ENCODE measurements around the gene FBXO3. TPM values are rescaled to one million over a fixed set of nuclear protein-coding genes. Genes with fewer than 3 reads are reported as not detected.

Gene FBXO3
- total and polyA plus RNA-seq, 4 donors, result 60.6 to 73.9 (median 68.4) TPM

DNA sequence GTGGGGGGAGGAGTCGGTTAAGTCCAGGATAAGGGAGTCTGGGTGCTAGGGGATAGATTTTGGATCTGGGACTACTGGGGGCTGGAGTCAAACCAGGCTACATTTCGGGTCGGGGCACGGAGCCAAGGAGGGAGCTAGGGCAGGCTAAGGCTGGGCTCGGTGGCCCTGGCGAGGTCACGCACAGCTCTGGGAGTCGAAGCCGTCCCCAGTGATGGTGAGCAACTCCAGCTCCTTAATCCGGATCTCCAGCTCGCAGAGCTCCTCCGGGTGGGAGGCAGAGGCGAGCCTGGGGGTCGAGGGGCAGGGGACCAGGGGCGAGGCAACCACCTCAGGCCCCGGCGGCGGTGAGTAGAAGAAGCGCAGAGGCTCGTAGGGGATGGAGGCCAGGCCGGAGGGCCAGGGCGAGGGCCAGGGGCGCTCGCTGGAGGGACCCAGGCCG, 74.2 kb downstream of the FBXO3 start:
- Histone ChIP-seq H3K27ac (ENCODE audit: low read depth, low read length) (peak overlapping the region; percentile 65), H3K27me3 (ENCODE audit: control insufficient read depth, insufficient read depth, low read length) (peaks cover 6% of the 10 kb centered on the region), H3K4me3 (ENCODE audit: low read depth, low read length) (peak overlapping the region; percentile 62), H3K36me3 (ENCODE audit: control insufficient read depth, insufficient read depth, low read length) (no peaks in the 10 kb centered on the region), H3K9me3 (ENCODE audit: control insufficient read depth, insufficient read depth, low read length) (no peaks in the 10 kb centered on the region), H3K4me1 (ENCODE audit: control insufficient read depth, insufficient read depth, low read length) (peaks cover 35% of the 10 kb centered on the region)
- DNase-seq (ENCODE audit: low read depth in 4 of 6, low spot score in 6 of 6), result no peak
- WGBS (ENCODE audit: insufficient coverage), result 23% methylated on average over 25 of the region's 25 CpGs

DNA sequence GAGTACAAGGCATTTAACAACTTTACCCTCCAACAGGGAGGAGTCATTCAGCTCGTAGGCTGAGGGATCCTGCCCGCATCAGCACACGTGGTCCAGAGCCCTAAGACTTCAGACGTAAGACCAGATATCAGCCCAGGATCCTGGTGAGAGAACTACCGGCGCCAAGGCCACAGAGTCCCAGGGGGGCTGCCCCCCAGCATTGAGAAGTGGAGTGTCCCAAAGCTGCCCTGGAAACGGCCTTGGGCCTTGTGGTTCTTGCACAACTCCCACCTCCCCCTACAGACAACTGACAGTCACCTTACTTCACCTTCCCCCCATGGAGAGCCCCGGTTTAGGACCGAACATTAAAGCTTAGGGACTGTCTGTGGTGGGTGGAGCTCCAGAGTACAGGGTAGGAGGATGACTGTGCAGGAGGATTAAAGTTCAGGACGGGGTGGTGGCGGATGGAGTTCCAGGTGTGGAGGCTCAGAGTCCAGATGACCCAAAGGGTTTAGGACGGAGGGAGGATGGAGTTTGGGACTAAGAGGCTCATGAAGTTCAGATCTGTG, 74.7 kb downstream of the FBXO3 start:
- Histone ChIP-seq H3K4me1 (ENCODE audit: control insufficient read depth, insufficient read depth, low read length) (peaks cover 38% of the 10 kb centered on the region), H3K27ac (ENCODE audit: low read depth, low read length) (no peak overlapping the region)

DNA sequence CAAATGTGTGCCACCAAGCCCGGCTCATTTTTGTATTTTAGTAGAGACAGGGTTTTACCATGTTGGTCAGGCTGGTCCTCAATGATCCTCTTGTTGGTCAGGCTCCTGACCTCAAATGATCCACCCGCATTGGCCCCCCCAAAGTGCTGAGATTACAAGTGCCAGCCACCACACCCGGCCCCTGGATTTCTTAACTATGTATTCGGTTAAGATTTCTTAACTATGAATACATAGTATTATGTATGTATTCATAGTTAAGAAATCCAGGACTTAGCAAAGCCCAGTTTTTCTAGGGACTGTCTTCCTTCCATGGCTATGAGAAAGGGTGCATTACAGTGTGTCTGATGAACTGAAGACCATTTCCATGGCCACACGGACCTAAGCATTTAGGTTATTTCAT, 75.4 kb downstream of the FBXO3 start:
- Histone ChIP-seq H3K4me1 (ENCODE audit: control insufficient read depth, insufficient read depth, low read length) (peaks cover 33% of the 10 kb centered on the region), H3K9me3 (ENCODE audit: control insufficient read depth, insufficient read depth, low read length) (no peaks in the 10 kb centered on the region), H3K27ac (ENCODE audit: low read depth, low read length) (no peak overlapping the region), H3K4me3 (ENCODE audit: low read depth, low read length) (no peak overlapping the region), H3K27me3 (ENCODE audit: control insufficient read depth, insufficient read depth, low read length) (peaks cover 6% of the 10 kb centered on the region), H3K36me3 (ENCODE audit: control insufficient read depth, insufficient read depth, low read length) (no peaks in the 10 kb centered on the region)
- no CpG with 5 or more reads among the region's 5 CpGs for WGBS (ENCODE audit: insufficient coverage)
- no peak for DNase-seq (ENCODE audit: low read depth in 4 of 6, low spot score in 6 of 6)

More for the DNA sequence above, 74.7 kb downstream of the FBXO3 start:
- Histone ChIP-seq H3K4me3 (ENCODE audit: low read depth, low read length) (peak overlapping the region; percentile 62), H3K36me3 (ENCODE audit: control insufficient read depth, insufficient read depth, low read length) (no peaks in the 10 kb centered on the region), H3K9me3 (ENCODE audit: control insufficient read depth, insufficient read depth, low read length) (no peaks in the 10 kb centered on the region), H3K27me3 (ENCODE audit: control insufficient read depth, insufficient read depth, low read length) (peaks cover 6% of the 10 kb centered on the region)
- 75% methylated on average over 8 of the region's 12 CpGs for WGBS (ENCODE audit: insufficient coverage)
- no peak for DNase-seq (ENCODE audit: low read depth in 4 of 6, low spot score in 6 of 6)

DNA sequence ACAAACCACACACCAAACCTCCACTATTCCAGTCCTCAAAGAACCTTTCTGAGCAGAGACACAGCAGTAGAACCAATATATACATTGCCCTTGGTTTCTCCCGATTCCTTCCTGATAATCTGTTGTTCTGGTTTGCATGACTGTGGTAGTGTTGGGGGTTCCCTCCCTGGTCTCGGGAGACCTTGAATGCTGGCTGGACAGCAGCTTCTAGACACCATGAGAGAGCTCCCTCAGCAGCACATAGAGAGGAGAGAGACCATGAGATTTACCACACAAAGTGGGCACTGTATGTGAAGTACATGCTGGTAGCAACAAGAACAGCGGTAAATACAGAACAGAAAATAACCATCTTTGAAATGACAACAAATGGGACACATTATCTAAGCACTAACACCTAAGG, 76.3 kb downstream of the FBXO3 start:
- no CpG with 5 or more reads among the region's 3 CpGs for WGBS (ENCODE audit: insufficient coverage)
- Histone ChIP-seq H3K36me3 (ENCODE audit: control insufficient read depth, insufficient read depth, low read length) (no peaks in the 10 kb centered on the region), H3K9me3 (ENCODE audit: control insufficient read depth, insufficient read depth, low read length) (no peaks in the 10 kb centered on the region), H3K27me3 (ENCODE audit: control insufficient read depth, insufficient read depth, low read length) (peaks cover 6% of the 10 kb centered on the region), H3K4me1 (ENCODE audit: control insufficient read depth, insufficient read depth, low read length) (peaks cover 29% of the 10 kb centered on the region), H3K27ac (ENCODE audit: low read depth, low read length) (no peak overlapping the region), H3K4me3 (ENCODE audit: low read depth, low read length) (no peak overlapping the region)
- no peak for DNase-seq (ENCODE audit: low read depth in 4 of 6, low spot score in 6 of 6)

DNA sequence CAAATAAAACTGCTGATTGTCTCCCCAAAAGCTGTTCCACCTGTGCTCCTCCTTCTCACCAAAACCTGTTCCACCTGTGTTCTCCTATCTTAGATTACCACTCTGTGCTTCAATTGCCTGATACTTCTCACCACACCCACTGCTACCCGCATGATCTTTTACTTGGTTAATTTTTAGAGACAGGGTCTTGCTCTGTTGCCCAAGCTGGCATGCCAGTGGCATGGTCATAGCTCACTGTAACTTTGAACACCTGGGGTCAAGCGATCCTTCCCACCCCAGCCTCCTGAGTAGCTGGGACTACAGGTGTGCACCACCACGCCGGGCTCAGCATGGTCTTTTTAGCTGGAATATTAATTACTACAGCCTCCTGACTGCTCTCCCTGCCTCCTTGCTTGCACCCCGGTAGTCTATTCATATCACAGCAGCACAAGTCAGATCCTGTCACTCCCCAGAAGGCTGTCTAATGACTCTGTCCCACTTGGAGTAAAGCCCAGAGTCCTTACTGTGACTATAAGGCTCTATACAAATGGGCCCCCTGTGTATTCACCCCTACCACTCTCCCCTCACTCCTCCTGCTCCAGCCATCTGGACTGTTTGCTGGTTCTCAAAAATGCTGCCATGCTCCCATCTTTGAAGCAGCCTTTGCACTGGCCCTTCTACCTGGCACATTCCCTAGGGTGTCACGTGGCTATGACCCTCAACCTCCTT, 77.2 kb downstream of the FBXO3 start:
- Histone ChIP-seq H3K4me1 (ENCODE audit: control insufficient read depth, insufficient read depth, low read length) (peaks cover 33% of the 10 kb centered on the region), H3K27me3 (ENCODE audit: control insufficient read depth, insufficient read depth, low read length) (peaks cover 6% of the 10 kb centered on the region), H3K4me3 (ENCODE audit: low read depth, low read length) (no peak overlapping the region), H3K9me3 (ENCODE audit: control insufficient read depth, insufficient read depth, low read length) (no peaks in the 10 kb centered on the region), H3K36me3 (ENCODE audit: control insufficient read depth, insufficient read depth, low read length) (no peaks in the 10 kb centered on the region), H3K27ac (ENCODE audit: low read depth, low read length) (no peak overlapping the region)
- WGBS (ENCODE audit: insufficient coverage), result 60% methylated on average over 6 of the region's 6 CpGs
- DNase-seq (ENCODE audit: low read depth in 4 of 6, low spot score in 6 of 6), result peak in 2 of 6 donors; percentile 52 to 74

DNA sequence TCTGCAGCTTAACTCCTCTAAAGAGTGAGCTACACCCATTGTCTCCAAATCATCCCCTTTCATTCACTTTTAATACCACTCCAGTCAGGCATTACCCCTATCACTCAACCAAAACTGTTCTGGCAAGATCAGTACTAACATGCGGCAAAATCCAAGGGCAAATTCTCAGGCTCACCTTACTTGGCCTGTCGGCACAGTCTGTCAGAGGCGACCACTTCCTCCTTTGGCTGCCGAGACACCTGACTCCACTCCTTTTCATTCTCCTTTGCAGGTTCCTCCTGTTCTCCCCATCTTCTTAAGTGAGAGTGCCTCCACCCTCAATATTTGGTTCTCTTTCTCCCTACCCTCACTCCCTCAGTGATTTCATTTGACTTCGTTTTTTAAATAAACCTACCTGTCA, 77.9 kb downstream of the FBXO3 start:
- WGBS (ENCODE audit: insufficient coverage), result 95% methylated on average over 5 of the region's 5 CpGs
- Histone ChIP-seq H3K9me3 (ENCODE audit: control insufficient read depth, insufficient read depth, low read length) (no peaks in the 10 kb centered on the region), H3K27ac (ENCODE audit: low read depth, low read length) (no peak overlapping the region), H3K4me1 (ENCODE audit: control insufficient read depth, insufficient read depth, low read length) (peaks cover 37% of the 10 kb centered on the region), H3K27me3 (ENCODE audit: control insufficient read depth, insufficient read depth, low read length) (peaks cover 6% of the 10 kb centered on the region), H3K36me3 (ENCODE audit: control insufficient read depth, insufficient read depth, low read length) (no peaks in the 10 kb centered on the region), H3K4me3 (ENCODE audit: low read depth, low read length) (no peak overlapping the region)
- no peak for DNase-seq (ENCODE audit: low read depth in 4 of 6, low spot score in 6 of 6)

DNA sequence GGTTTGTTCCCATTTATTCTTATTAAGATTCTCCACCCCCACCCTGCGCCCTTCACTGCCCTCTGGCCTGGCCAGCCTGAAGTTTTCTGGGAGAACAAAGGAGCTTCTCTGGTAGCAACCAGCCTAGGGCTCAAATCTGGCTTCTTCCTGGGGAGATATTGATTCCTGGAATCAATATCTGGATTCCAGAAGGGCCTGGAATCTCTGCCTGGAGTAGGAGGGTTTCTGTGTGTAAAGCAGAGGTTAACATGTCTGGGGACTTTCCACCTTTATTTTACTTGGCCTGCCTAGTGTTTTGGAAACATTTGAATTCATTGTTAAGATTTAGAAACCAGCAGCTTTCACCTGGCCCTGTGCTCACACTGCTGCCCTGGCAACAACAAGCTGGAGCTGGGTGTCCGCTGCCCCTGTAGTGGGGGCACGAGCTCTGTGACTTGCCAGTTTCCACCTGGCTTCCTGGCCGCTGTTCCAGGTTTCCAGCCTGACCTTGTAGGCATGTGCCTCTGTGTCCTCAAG, 79.2 kb downstream of the FBXO3 start:
- WGBS (ENCODE audit: insufficient coverage), result 68% methylated on average over 4 of the region's 4 CpGs
- H3K9me3 ChIP-seq (ENCODE audit: control insufficient read depth, insufficient read depth, low read length), result no peaks in the 10 kb centered on the region
- H3K36me3 ChIP-seq (ENCODE audit: control insufficient read depth, insufficient read depth, low read length), result no peaks in the 10 kb centered on the region
- peaks cover 40% of the 10 kb centered on the region for H3K4me1 ChIP-seq (ENCODE audit: control insufficient read depth, insufficient read depth, low read length)
- no peak overlapping the region for H3K4me3 ChIP-seq (ENCODE audit: low read depth, low read length)
- peaks cover 6% of the 10 kb centered on the region for H3K27me3 ChIP-seq (ENCODE audit: control insufficient read depth, insufficient read depth, low read length)
- H3K27ac ChIP-seq (ENCODE audit: low read depth, low read length), result no peak overlapping the region
- DNase-seq (ENCODE audit: low read depth in 4 of 6, low spot score in 6 of 6), result no peak

DNA sequence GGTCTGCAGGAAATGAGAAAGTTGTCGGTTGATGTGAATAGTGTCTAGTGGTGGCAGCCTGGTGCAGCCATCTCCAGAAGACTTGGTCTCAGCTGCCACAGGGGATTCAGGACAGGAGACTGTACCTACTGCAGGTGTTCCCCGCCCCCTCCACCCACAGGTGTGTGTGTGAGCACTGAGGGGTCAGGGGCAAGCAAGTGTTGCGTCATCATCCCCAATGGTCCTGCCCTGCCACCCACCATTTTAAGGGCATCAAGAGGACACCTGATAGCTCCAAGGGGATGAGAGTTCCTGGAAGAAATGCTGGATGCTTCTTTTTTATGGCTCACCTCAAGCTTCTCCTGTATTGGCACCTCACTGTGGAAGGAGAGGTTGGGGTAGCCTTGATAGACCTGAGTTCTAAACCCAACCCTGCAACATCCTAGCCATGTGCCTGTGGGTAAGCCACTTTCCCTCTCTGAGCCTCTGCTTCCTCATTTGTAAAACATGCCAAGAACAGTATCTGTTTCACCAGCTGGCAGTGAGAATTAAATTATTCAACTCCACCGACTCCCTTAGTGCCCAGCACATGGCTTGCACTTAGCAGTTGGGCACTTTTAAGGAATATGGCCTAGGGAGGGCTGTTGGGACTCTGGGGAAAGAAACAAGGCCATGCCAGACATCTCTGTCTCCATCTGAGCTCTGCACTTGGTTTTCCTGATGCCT, 79.8 kb downstream of the FBXO3 start:
- Histone ChIP-seq H3K36me3 (ENCODE audit: control insufficient read depth, insufficient read depth, low read length) (no peaks in the 10 kb centered on the region), H3K9me3 (ENCODE audit: control insufficient read depth, insufficient read depth, low read length) (no peaks in the 10 kb centered on the region), H3K4me3 (ENCODE audit: low read depth, low read length) (no peak overlapping the region), H3K27me3 (ENCODE audit: control insufficient read depth, insufficient read depth, low read length) (peaks cover 6% of the 10 kb centered on the region), H3K4me1 (ENCODE audit: control insufficient read depth, insufficient read depth, low read length) (peaks cover 38% of the 10 kb centered on the region), H3K27ac (ENCODE audit: low read depth, low read length) (no peak overlapping the region)
- no peak for DNase-seq (ENCODE audit: low read depth in 4 of 6, low spot score in 6 of 6)
- 100% methylated on average over 1 of the region's 4 CpGs for WGBS (ENCODE audit: insufficient coverage)

DNA sequence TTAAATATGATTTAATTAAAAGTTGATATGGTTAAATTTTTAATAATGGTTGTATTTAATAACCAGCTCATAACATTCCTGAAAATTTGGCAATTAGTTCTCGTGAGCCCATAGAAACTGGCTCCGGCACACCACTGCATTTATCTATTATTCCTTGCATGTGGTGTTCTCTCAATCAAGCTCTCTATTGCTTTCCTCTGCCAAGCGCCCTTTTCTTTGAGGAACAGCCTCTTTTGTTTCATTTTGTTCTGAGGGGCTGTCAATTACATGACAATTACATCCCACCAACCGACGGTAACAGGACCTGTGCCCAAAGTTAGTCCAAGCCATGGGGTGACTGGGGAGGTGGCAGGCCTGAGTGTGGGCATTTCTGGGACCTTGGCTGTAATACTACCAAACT, 81.8 kb downstream of the FBXO3 start:
- Histone ChIP-seq H3K27ac (ENCODE audit: low read depth, low read length) (peak overlapping the region; percentile 80), H3K27me3 (ENCODE audit: control insufficient read depth, insufficient read depth, low read length) (peaks cover 6% of the 10 kb centered on the region), H3K36me3 (ENCODE audit: control insufficient read depth, insufficient read depth, low read length) (no peaks in the 10 kb centered on the region), H3K4me1 (ENCODE audit: control insufficient read depth, insufficient read depth, low read length) (peaks cover 41% of the 10 kb centered on the region), H3K4me3 (ENCODE audit: low read depth, low read length) (no peak overlapping the region), H3K9me3 (ENCODE audit: control insufficient read depth, insufficient read depth, low read length) (no peaks in the 10 kb centered on the region)
- peak in 2 of 6 donors; percentile 71 to 79 for DNase-seq (ENCODE audit: low read depth in 4 of 6, low spot score in 6 of 6)
- WGBS (ENCODE audit: insufficient coverage), result no CpG with 5 or more reads among the region's 5 CpGs
